ENCODE measurements around the gene CDH5.
"Not testable (repeated sequence)": the region's sequence is repeated elsewhere in the genome, so short reads cannot be mapped to it uniquely, and the experiment has no call there.

The CDH5 gene

DNA sequence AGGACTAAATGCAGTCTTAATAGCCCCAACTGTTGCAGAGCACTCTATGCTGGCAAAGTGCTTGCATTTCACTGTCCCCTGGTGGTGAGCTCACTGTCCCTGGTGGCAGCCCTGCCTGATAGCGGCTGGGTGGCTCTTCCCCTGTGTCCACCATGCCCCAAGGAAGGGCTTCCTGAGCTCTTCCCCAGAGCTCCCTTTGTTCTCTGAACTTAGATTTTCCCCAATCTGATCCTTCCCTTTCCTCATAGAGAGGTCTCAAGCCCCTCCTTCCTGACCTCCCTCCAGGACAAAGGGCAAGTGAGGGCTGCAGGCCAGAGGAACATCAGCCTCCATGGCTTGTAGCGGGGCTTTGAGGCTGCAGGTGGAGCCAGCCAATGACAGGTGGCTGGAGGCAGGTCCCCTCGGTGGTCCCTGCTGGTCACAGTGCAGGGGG, 77.6 kb downstream of the CDH5 start:
- H3K4me3 ChIP-seq (ENCODE audit: low read depth, low read length), result no peak overlapping the region
- no peak for DNase-seq (ENCODE audit: low read depth)
- TF ChIP-seq CTCF (IDR thresholded peaks at IDR 0.05; ENCODE audit: low read depth, low read length, missing control alignments), result no peak

DNA sequence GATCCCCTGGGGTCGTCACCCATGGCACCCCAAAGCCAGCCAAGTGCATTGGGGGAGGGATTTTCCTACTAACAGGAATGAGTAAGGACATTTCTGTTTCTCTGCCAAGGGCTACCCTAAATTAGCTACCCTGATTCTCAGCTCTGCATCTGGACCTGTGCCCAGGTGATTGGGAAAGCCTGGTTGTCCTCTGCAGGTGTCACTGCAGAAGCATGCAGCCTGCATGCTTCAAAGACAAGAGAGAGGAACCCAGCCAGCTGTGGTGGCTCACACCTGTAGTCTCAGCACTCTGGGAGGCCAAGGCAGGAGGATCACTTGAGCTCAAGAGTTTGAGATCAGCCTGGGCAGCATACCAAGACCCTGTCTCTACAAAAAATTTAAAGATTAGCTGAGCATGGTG, 80.2 kb downstream of the CDH5 start:
- no peak overlapping the region for H3K4me3 ChIP-seq (ENCODE audit: low read depth, low read length)
- TF ChIP-seq CTCF (IDR thresholded peaks at IDR 0.05; ENCODE audit: low read depth, low read length, missing control alignments), result no peak
- no peak for DNase-seq (ENCODE audit: low read depth)

GRCh38 chr16:66447491-66447890, 81.0 kb downstream of the CDH5 start:
- no peak overlapping the region for H3K4me3 ChIP-seq (ENCODE audit: low read depth, low read length)
- no peak for TF ChIP-seq CTCF (IDR thresholded peaks at IDR 0.05; ENCODE audit: low read depth, low read length, missing control alignments)
- DNase-seq (ENCODE audit: low read depth), result no peak

DNA sequence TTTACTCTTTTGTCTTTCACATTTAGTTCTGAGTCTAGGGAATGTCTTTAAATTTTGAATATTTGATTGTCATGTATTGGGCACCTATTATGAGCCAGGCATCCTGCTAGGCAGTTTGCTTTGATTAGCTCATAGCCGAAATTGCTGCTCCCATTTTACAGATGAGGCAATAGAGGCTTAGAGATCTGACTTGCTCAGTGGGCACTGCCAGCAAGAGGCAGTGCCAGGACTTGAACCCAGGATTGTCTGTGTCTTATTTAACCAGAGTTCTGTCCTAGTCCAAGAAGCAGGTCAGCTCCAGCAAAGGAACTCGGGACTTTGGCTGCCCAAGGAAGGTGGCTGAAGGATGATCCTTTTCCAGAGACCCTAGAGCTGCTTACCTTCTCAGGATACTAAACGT, 85.1 kb downstream of the CDH5 start:
- H3K4me3 ChIP-seq (ENCODE audit: low read depth, low read length), result no peak overlapping the region
- DNase-seq (ENCODE audit: low read depth), result no peak
- no peak for TF ChIP-seq CTCF (IDR thresholded peaks at IDR 0.05; ENCODE audit: low read depth, low read length, missing control alignments)

DNA sequence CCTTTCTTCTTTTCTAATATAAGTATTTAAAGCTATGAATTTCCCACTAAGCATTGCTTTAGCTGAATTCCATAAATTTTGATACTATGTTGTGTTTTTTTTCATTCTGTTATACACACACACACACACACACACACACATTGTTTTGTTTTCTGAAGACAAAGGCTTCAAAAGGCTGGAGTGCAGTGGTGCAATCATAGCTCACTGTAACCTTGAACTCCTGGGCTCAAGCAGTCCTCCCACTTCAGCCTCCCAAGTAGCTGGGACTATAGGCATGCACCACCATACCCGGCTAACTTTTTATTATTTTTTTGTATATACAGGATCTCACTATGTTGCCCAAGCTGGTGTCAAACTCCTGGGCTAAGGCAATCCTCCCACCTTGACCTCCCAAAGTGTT, 86.7 kb downstream of the CDH5 start:
- H3K4me3 ChIP-seq (ENCODE audit: low read depth, low read length), result not testable (repeated sequence)

More for the DNA sequence above, 86.7 kb downstream of the CDH5 start:
- DNase-seq (ENCODE audit: low read depth), result not testable (repeated sequence)

Measured in GM12864 (cell line).